Naive thymus-derived CD4-positive, alpha-beta T cell (primary cell): ENCODE results near the gene HEPHL1. TPM values are rescaled to one million over a fixed set of nuclear protein-coding genes. Genes with fewer than 3 reads are reported as not detected.

Experiments used
- ATAC-seq: fragments of 150-1000 bp; cut with Tn5 transposase; 2 replicates; pipeline ENCODE4 v1.10.0; 2021; ENCODE audit warnings: mild to moderate bottlenecking, moderate library complexity
- CTCF ChIA-PET: fragments of 350-600 bp; sonication (Branson Sonifier 250); formaldehyde crosslinking; loops from one replicate; lab custom pipeline; 2021; ENCODE audit warnings: antibody characterized with exemption; lab: Charles Lee
- POLR2A ChIA-PET: fragments of 350-600 bp; sonication (Branson Sonifier 250); formaldehyde crosslinking; loops from one replicate; lab custom pipeline; 2021; ENCODE audit warnings: antibody characterized with exemption, inconsistent platforms; lab: Charles Lee
- DNase-seq, 9 donors: peaks; one replicate each; pipeline versions ENCODE4 v3.0.0 to v3.0.0-alpha.2; 2020 to 2022; ENCODE audit warnings: mixed read lengths in 1 of 9
- H3K27ac ChIP-seq: one replicate; pipeline ENCODE4 v1.7.0; 2013; ENCODE audit warnings: mild to moderate bottlenecking, low read depth, low read length, moderate library complexity
- H3K27me3 ChIP-seq, 2 donors: one replicate each; pipeline ENCODE4 v1.7.0; 2013; ENCODE audit warnings: low read length in 2 of 2, mild to moderate bottlenecking in 2 of 2, moderate library complexity in 2 of 2; ENCODE audit not compliant: control insufficient read depth in 2 of 2, insufficient read depth in 2 of 2
- H3K36me3 ChIP-seq, 3 experiments: 1 replicate in 2 of 3; 2 replicates in 1 of 3; pipeline ENCODE4 v1.7.0; 2013; ENCODE audit warnings: low read length in 3 of 3, mild to moderate bottlenecking in 3 of 3, moderate library complexity in 1 of 3; ENCODE audit not compliant: insufficient read depth in 3 of 3, control insufficient read depth in 2 of 3
- H3K4me1 ChIP-seq, 2 donors: one replicate each; pipeline ENCODE4 v1.7.0; 2013; ENCODE audit warnings: low read length in 2 of 2, mild to moderate bottlenecking in 2 of 2, moderate library complexity in 1 of 2; ENCODE audit not compliant: control insufficient read depth in 2 of 2, insufficient read depth in 2 of 2
- H3K4me3 ChIP-seq: 2 replicates; pipeline ENCODE4 v1.7.0; 2013; ENCODE audit warnings: mild to moderate bottlenecking, low read length
- H3K9me3 ChIP-seq, 3 experiments: 1 replicate in 2 of 3; 2 replicates in 1 of 3; pipeline ENCODE4 v1.7.0; 2013; ENCODE audit warnings: low read length in 3 of 3; ENCODE audit not compliant: control insufficient read depth in 2 of 3
- H3K27ac Mint-ChIP-seq, 9 donors: one replicate each; pipeline ENCODE4 v1.8.0; 2020 to 2022; ENCODE audit warnings: mixed read lengths in 9 of 9, mild to moderate bottlenecking in 8 of 9, moderate library complexity in 5 of 9, inconsistent platforms in 2 of 9
- H3K27me3 Mint-ChIP-seq, 5 donors: one replicate each; pipeline ENCODE4 v1.8.0; 2021 to 2022; ENCODE audit warnings: mixed read lengths in 5 of 5, mild to moderate bottlenecking in 1 of 5
- H3K36me3 Mint-ChIP-seq, 5 donors: one replicate each; pipeline ENCODE4 v1.8.0; 2020 to 2022; ENCODE audit warnings: mixed read lengths in 5 of 5, mild to moderate bottlenecking in 3 of 5, inconsistent platforms in 1 of 5
- H3K4me1 Mint-ChIP-seq, 7 donors: one replicate each; pipeline ENCODE4 v1.8.0; 2020 to 2022; ENCODE audit warnings: mixed read lengths in 7 of 7, mild to moderate bottlenecking in 3 of 7, inconsistent platforms in 1 of 7
- H3K4me3 Mint-ChIP-seq, 10 donors: one replicate each; pipeline ENCODE4 v1.8.0; 2020 to 2022; ENCODE audit warnings: mild to moderate bottlenecking in 10 of 10, mixed read lengths in 10 of 10, moderate library complexity in 6 of 10, inconsistent platforms in 2 of 10
- H3K9me3 Mint-ChIP-seq, 11 donors: one replicate each; pipeline ENCODE4 v1.8.0; 2020 to 2022; ENCODE audit warnings: mixed read lengths in 11 of 11, mild to moderate bottlenecking in 4 of 11, inconsistent platforms in 1 of 11, moderate library complexity in 1 of 11
- intact Hi-C, 2 donors: fragments of 100-400 bp; cut with micrococcal nuclease; formaldehyde crosslinking; loops; one replicate each; pipeline ENCODE4 v1.15.1; 2023
- polyA plus RNA-seq, 2 donors: library from polyadenylated mRNA; unstranded; fragments of 300-500 nt; fragmentation: Illumina TruSeq; gene quantifications; one replicate each; pipeline ENCODE4 v1.2.3, GENCODE V29; 2021
- total RNA-seq, 6 experiments: library from RNA in 5 of 6; stranded (reverse) in 5 of 6; gene quantifications; 1 replicate in 5 of 6; 2 replicates in 1 of 6; pipeline ENCODE4 v1.2.3 and lab custom pipeline; 2021 to 2026

The HEPHL1 gene
- total and polyA plus RNA-seq, 7 experiments from 2014 or later, result not detected

DNA sequence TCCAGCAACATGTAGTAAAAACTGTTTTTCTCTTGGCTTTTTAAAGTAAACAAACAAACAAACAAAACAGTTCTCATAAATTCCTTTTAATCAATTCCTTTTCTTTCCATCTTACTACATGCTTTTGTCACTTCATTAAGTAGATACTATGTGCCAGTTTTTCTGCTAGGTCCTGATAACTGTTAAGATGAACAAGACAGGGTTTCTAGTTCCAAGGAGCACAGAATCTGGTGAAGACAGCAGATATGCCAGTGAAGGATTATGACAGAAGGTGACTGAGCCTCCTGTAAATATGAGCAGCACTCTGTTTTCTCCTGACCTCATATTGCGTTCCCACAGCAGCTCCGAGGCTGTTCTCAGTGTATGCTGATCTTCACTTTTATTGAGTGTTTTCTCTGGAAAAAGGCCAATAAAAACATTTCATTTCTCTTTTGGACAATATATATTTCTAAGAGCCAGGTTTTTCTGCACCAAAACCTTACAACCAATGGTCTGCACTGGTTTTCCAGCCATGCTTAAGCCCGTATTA is 45.8 kb downstream of the HEPHL1 start:
- Histone ChIP-seq H3K27me3 (no peaks in the 10 kb centered on the region), H3K36me3 (no peaks in the 10 kb centered on the region), H3K9me3 (no peaks in the 10 kb centered on the region), H3K4me1 (no peaks in the 10 kb centered on the region), H3K27ac (no peak overlapping the region), H3K4me3 (no peak overlapping the region)
- Mint-ChIP-seq H3K4me3 (no peak overlapping the region), H3K36me3 (no peaks in the 10 kb centered on the region), H3K9me3 (peaks cover 0 to 3% (median 0%) of the 10 kb centered on the region in 11 donors), H3K27ac (no peak overlapping the region), H3K27me3 (peaks cover 2 to 37% (median 18%) of the 10 kb centered on the region in 5 donors), H3K4me1 (no peaks in the 10 kb centered on the region)
- intact Hi-C loops, result no loop called here
- ChIA-PET POLR2A (no interaction called here), CTCF (no interaction called here)
- no peak for ATAC-seq
- no peak for DNase-seq

DNA sequence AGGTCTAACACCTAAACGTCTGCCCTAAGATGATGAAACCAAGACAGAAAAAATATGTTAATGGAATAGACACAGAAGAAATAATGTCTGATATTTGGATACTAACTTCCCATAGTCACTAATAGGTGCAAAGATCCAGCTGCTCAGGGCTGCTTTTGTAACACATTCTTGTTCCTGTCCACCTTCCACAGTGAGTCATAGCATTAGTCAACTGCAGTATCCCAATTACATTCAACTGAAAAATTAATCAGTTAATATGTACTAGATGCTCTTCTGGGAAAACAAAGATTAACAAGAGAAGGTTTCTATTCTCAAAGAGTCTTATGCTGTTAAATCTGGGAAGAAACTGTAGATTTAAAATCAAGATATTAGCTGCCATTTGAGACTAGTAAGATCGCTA is 47.6 kb downstream of the HEPHL1 start:
- POLR2A ChIA-PET, result no interaction called here
- H3K27me3 ChIP-seq, result no peaks in the 10 kb centered on the region
- intact Hi-C loops, result no loop called here

DNA sequence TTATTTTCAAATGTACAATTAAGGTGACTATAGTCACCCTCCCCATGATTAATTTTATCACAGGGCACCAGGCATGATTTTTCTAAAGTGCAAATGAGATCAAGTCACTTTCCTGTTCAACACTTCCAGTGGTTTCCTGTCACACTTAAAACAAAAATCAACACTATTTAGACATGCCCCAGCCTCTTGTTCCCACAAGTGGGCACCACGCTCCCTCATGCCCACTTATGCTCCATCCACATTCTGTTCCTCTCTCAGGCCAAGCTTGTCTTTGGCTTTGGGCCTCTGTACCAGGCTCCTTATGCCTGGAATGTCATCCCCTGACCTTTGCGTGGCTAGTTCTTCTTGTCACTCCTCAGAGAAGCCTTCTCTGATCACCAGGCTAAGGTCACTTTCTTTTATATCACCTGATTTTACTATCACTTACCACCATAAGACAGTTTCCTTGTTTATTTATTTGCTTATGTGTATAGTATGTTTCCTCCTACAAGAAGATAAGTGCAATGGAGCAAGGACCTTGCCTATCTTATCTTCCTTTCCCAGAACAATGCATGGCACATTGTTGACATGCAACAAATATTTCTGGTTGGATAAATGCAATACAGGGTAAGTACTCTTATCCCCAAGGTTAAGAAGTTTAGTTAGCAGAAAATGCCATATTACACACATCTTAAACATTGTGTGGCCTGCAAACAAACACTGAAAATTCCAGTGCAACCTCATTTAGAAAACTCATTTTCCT is 56.6 kb downstream of the HEPHL1 start:
- Histone ChIP-seq H3K27ac (no peak overlapping the region), H3K4me1 (no peaks in the 10 kb centered on the region), H3K36me3 (no peaks in the 10 kb centered on the region), H3K9me3 (no peaks in the 10 kb centered on the region), H3K4me3 (no peak overlapping the region), H3K27me3 (no peaks in the 10 kb centered on the region)
- ChIA-PET POLR2A (no interaction called here), CTCF (no interaction called here)
- ATAC-seq (no peak), DNase-seq (no peak)
- peaks cover 0 to 3% (median 0%) of the 10 kb centered on the region in 11 donors for H3K9me3 Mint-ChIP-seq
- H3K27ac Mint-ChIP-seq, result no peak overlapping the region
- H3K4me1 Mint-ChIP-seq, result peaks cover 0 to 2% (median 0%) of the 10 kb centered on the region in 7 donors
- no peaks in the 10 kb centered on the region for H3K36me3 Mint-ChIP-seq
- H3K27me3 Mint-ChIP-seq, result peaks cover 7 to 39% (median 23%) of the 10 kb centered on the region in 5 donors
- intact Hi-C loops, result no loop called here
- H3K4me3 Mint-ChIP-seq, result no peak overlapping the region

More for the DNA sequence above, 47.6 kb downstream of the HEPHL1 start:
- H3K4me1 Mint-ChIP-seq, result no peaks in the 10 kb centered on the region
- CTCF ChIA-PET, result no interaction called here
- H3K9me3 Mint-ChIP-seq, result peaks cover 0 to 3% (median 0%) of the 10 kb centered on the region in 11 donors
- no peak overlapping the region for H3K4me3 Mint-ChIP-seq
- ATAC-seq (no peak), DNase-seq (no peak)
- Histone ChIP-seq H3K4me3 (no peak overlapping the region), H3K27ac (no peak overlapping the region), H3K36me3 (no peaks in the 10 kb centered on the region), H3K9me3 (no peaks in the 10 kb centered on the region), H3K4me1 (no peaks in the 10 kb centered on the region)
- no peaks in the 10 kb centered on the region for H3K36me3 Mint-ChIP-seq
- no peak overlapping the region for H3K27ac Mint-ChIP-seq
- H3K27me3 Mint-ChIP-seq, result peaks cover 0 to 31% (median 11%) of the 10 kb centered on the region in 5 donors

DNA sequence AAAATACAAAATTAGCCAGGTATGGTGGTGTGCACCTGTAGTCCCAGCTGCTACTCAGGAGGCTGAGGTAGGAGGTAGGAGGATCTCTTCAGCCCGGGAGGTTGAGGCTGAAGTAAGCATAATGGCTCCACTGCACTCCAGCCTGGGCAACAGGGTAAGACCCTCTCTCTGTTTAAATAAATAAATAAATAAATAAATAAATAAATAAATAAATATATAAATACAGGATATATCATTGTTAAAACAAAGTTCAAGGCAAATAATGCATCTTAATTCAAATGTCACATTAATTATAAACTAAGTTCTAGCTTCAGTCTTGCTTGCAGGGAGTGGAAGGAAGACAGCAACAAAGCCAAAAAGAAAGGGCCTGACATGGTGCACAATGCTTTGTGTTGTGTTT is 63.0 kb downstream of the HEPHL1 start:
- H3K27me3 ChIP-seq, result no peaks in the 10 kb centered on the region
- H3K27ac Mint-ChIP-seq, result no peak overlapping the region
- ATAC-seq (no peak), DNase-seq (no peak)
- no peak overlapping the region for H3K27ac ChIP-seq
- H3K36me3 ChIP-seq, result no peaks in the 10 kb centered on the region
- intact Hi-C loops, result no loop called here
- H3K9me3 ChIP-seq, result no peaks in the 10 kb centered on the region
- no peaks in the 10 kb centered on the region for H3K4me1 Mint-ChIP-seq
- ChIA-PET CTCF (no interaction called here), POLR2A (no interaction called here)
- no peaks in the 10 kb centered on the region for H3K36me3 Mint-ChIP-seq
- H3K27me3 Mint-ChIP-seq, result peaks cover 6 to 50% (median 33%) of the 10 kb centered on the region in 5 donors
- H3K4me3 ChIP-seq, result no peak overlapping the region
- peaks cover 0 to 3% (median 0%) of the 10 kb centered on the region in 11 donors for H3K9me3 Mint-ChIP-seq
- no peak overlapping the region for H3K4me3 Mint-ChIP-seq
- no peaks in the 10 kb centered on the region for H3K4me1 ChIP-seq

DNA sequence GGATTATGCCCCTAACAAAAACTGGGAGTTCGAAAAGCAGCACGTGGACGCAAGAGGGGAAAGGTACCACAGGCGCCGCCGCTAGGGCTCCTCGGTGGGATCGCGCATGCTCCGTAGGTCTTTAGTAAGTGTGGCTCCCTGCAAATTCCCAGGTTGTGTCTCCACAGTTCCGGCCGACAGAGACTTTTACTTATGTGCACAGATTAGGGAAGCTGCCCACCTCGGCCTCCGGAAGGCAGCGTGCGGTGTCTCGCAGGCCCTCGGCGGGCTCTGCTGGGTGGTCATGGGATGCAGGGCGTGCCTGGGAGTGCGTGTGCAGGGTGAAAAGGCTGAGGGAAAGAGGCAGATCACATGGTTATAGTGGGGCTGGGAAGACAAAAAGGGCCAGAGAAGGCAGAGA is 67.8 kb downstream of the HEPHL1 start:
- Histone ChIP-seq H3K4me3 (no peak overlapping the region), H3K27me3 (no peaks in the 10 kb centered on the region), H3K4me1 (no peaks in the 10 kb centered on the region), H3K27ac (no peak overlapping the region), H3K9me3 (no peaks in the 10 kb centered on the region), H3K36me3 (no peaks in the 10 kb centered on the region)
- POLR2A ChIA-PET, result no interaction called here
- Mint-ChIP-seq H3K36me3 (no peaks in the 10 kb centered on the region), H3K4me1 (no peaks in the 10 kb centered on the region), H3K4me3 (no peak overlapping the region), H3K27me3 (peaks cover 0 to 26% (median 15%) of the 10 kb centered on the region in 5 donors), H3K27ac (no peak overlapping the region), H3K9me3 (peaks cover 0 to 7% (median 0%) of the 10 kb centered on the region in 11 donors)
- DNase-seq, result no peak
- no peak for ATAC-seq
- intact Hi-C loops, result no loop called here
- CTCF ChIA-PET, result no interaction called here

DNA sequence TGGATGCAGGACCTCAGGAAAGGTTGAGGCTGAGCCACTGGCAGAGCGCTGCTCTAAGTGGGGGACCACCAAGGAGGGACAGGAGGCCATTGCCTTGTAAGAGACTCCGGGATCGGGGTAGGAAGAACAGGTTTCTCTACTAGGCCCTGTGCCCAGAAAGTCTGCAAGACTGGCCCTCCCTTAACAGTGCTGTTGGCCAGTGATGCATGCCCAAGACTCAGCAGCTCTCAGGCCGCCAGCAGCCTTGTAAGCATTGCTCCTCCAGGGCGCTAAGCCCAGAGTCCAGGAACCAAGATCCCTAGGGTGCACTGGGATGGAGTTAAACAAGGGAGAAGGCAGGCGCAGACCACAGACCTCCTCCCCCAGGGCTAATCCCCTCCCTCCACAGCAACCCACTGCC is 68.2 kb downstream of the HEPHL1 start:
- no peak overlapping the region for H3K27ac ChIP-seq
- DNase-seq (no peak), ATAC-seq (no peak)
- ChIA-PET CTCF (no interaction called here), POLR2A (no interaction called here)
- H3K27ac Mint-ChIP-seq, result no peak overlapping the region
- peaks cover 0 to 7% (median 0%) of the 10 kb centered on the region in 11 donors for H3K9me3 Mint-ChIP-seq
- H3K27me3 Mint-ChIP-seq, result peaks cover 0 to 24% (median 15%) of the 10 kb centered on the region in 5 donors
- H3K36me3 Mint-ChIP-seq, result no peaks in the 10 kb centered on the region
- H3K27me3 ChIP-seq, result no peaks in the 10 kb centered on the region
- H3K4me3 Mint-ChIP-seq, result no peak overlapping the region
- H3K4me1 Mint-ChIP-seq, result no peaks in the 10 kb centered on the region
- no peaks in the 10 kb centered on the region for H3K9me3 ChIP-seq
- H3K4me3 ChIP-seq, result no peak overlapping the region
- no peaks in the 10 kb centered on the region for H3K36me3 ChIP-seq
- intact Hi-C loops, result no loop called here
- no peaks in the 10 kb centered on the region for H3K4me1 ChIP-seq

DNA sequence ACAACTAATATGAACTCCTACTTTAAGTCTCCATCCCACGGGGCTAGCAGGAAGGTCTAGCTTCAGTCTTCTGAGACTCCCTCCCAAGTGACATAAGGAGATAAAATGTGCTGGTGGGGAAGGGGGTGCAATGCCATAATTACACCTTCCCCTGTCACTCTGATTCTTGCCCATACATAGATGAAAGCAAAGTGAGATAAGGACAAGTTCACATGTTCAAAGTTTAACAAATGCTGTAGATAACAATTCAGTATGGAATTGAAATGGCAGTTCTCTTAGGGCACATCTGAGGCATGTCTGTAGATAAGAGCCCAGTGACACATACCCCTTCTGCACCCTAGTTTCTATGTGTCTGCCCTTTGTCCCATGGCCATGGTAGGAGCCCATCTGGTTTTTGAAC is 69.2 kb downstream of the HEPHL1 start:
- CTCF ChIA-PET, result no interaction called here
- peaks cover 0 to 7% (median 0%) of the 10 kb centered on the region in 11 donors for H3K9me3 Mint-ChIP-seq
- H3K27ac ChIP-seq, result no peak overlapping the region
- no peak overlapping the region for H3K4me3 Mint-ChIP-seq
- ATAC-seq (no peak), DNase-seq (no peak)
- H3K27me3 Mint-ChIP-seq, result peaks cover 0 to 19% (median 13%) of the 10 kb centered on the region in 5 donors
- H3K4me1 Mint-ChIP-seq, result no peaks in the 10 kb centered on the region
- intact Hi-C loops, result no loop called here
- H3K36me3 Mint-ChIP-seq, result no peaks in the 10 kb centered on the region
- POLR2A ChIA-PET, result no interaction called here
- no peak overlapping the region for H3K27ac Mint-ChIP-seq
- H3K27me3 ChIP-seq, result no peaks in the 10 kb centered on the region
- H3K36me3 ChIP-seq, result no peaks in the 10 kb centered on the region
- H3K9me3 ChIP-seq, result no peaks in the 10 kb centered on the region
- H3K4me1 ChIP-seq, result no peaks in the 10 kb centered on the region
- H3K4me3 ChIP-seq, result no peak overlapping the region
